H9 (cell line): Measurements from ENCODE around the gene SCP2. TPM values are rescaled to one million over a fixed set of nuclear protein-coding genes. Genes with fewer than 3 reads are reported as not detected.

Experiments
- DNase-seq: peaks from one replicate; pipeline ENCODE4 v3.0.0-alpha.2; 2017
- H2AFZ ChIP-seq: one replicate; pipeline ENCODE4 v1.6.1; 2013; ENCODE audit warnings: mild to moderate bottlenecking, low read length, control low read depth, moderate library complexity
- H2AK5ac ChIP-seq: 2 replicates; pipeline ENCODE4 v1.6.1; 2013; ENCODE audit warnings: low read length, control low read depth, mixed read lengths; ENCODE audit not compliant: insufficient read length
- H2BK120ac ChIP-seq: one replicate; pipeline ENCODE4 v1.6.1; 2013; ENCODE audit warnings: low read depth, mild to moderate bottlenecking, low read length, control low read depth, inconsistent platforms; ENCODE audit not compliant: poor library complexity, severe bottlenecking
- H2BK12ac ChIP-seq: 2 replicates; pipeline ENCODE4 v1.6.1; 2013; ENCODE audit warnings: low read length, control low read depth, mixed read lengths, low read depth; ENCODE audit not compliant: insufficient read length
- H2BK15ac ChIP-seq: 2 replicates; pipeline ENCODE4 v1.6.1; 2013; ENCODE audit warnings: low read depth, low read length, control low read depth
- H2BK20ac ChIP-seq: one replicate; pipeline ENCODE4 v1.6.1; 2013; ENCODE audit warnings: low read depth, mild to moderate bottlenecking, low read length, control low read depth, inconsistent platforms; ENCODE audit not compliant: poor library complexity, severe bottlenecking
- H2BK5ac ChIP-seq: 2 replicates; pipeline ENCODE4 v1.6.1; 2013; ENCODE audit warnings: low read length, control low read depth, mixed read lengths; ENCODE audit not compliant: insufficient read length
- H3K14ac ChIP-seq: 2 replicates; pipeline ENCODE4 v1.6.1; 2013; ENCODE audit warnings: low read length, control low read depth; ENCODE audit not compliant: insufficient read depth
- H3K18ac ChIP-seq: 2 replicates; pipeline ENCODE4 v1.6.1; 2013; ENCODE audit warnings: low read depth, mild to moderate bottlenecking, mixed read lengths, low read length, control low read depth; ENCODE audit not compliant: insufficient read length
- H3K23ac ChIP-seq: 2 replicates; pipeline ENCODE4 v1.6.1; 2013; ENCODE audit warnings: low read length, control low read depth, mixed read lengths, low read depth; ENCODE audit not compliant: insufficient read length
- H3K23me2 ChIP-seq: 2 replicates; pipeline ENCODE4 v1.6.1; 2013; ENCODE audit warnings: low read depth, mild to moderate bottlenecking, mixed read lengths, low read length, control low read depth; ENCODE audit not compliant: insufficient read length, poor library complexity, severe bottlenecking
- H3K27ac ChIP-seq: 2 replicates; pipeline ENCODE4 v1.5.1; 2013; ENCODE audit warnings: low read length, control low read depth, mixed read lengths, low read depth; ENCODE audit not compliant: insufficient read length
- H3K27me3 ChIP-seq: 2 replicates; pipeline ENCODE4 v1.6.1; 2013; ENCODE audit warnings: low read length, control low read depth, inconsistent platforms; ENCODE audit not compliant: insufficient read depth
- H3K4ac ChIP-seq: 2 replicates; pipeline ENCODE4 v1.6.1; 2013; ENCODE audit warnings: low read depth, mild to moderate bottlenecking, control low read depth, inconsistent platforms, low read length, moderate library complexity
- H3K4me1 ChIP-seq: 2 replicates; pipeline ENCODE4 v1.6.1; 2013; ENCODE audit warnings: low read length, control low read depth, inconsistent platforms; ENCODE audit not compliant: insufficient read depth
- H3K4me2 ChIP-seq: 2 replicates; pipeline ENCODE4 v1.6.1; 2013; ENCODE audit warnings: low read length, control low read depth, mixed read lengths; ENCODE audit not compliant: insufficient read length, insufficient read depth
- H3K56ac ChIP-seq: 2 replicates; pipeline ENCODE4 v1.6.1; 2013; ENCODE audit warnings: low read depth, mild to moderate bottlenecking, mixed read lengths, low read length, control low read depth; ENCODE audit not compliant: insufficient read length
- H3K79me1 ChIP-seq: 2 replicates; pipeline ENCODE4 v1.6.1; 2013; ENCODE audit warnings: low read depth, mild to moderate bottlenecking, moderate library complexity, low read length, control low read depth, inconsistent platforms; ENCODE audit not compliant: insufficient read depth, poor library complexity, severe bottlenecking
- H3K79me2 ChIP-seq: 2 replicates; pipeline ENCODE4 v1.6.1; 2013; ENCODE audit warnings: low read length, control low read depth, inconsistent platforms; ENCODE audit not compliant: insufficient read depth
- H3K9ac ChIP-seq: 2 replicates; pipeline ENCODE4 v1.6.1; 2013; ENCODE audit warnings: low read length, control low read depth, mixed read lengths; ENCODE audit not compliant: insufficient read length; ENCODE audit errors: extremely low read depth
- H3K9me3 ChIP-seq: one replicate; pipeline ENCODE4 v1.6.1; 2013; ENCODE audit warnings: low read depth, low read length, inconsistent platforms; ENCODE audit not compliant: control insufficient read depth
- H3T11ph ChIP-seq: one replicate; pipeline ENCODE4 v1.6.1; 2013; ENCODE audit warnings: mild to moderate bottlenecking, low read length, control low read depth, inconsistent platforms
- H4K20me1 ChIP-seq: one replicate; pipeline ENCODE4 v1.6.1; 2013; ENCODE audit not compliant: control insufficient read depth, insufficient read length, insufficient read depth
- H4K5ac ChIP-seq: 2 replicates; pipeline ENCODE4 v1.6.1; 2013; ENCODE audit warnings: low read depth, mild to moderate bottlenecking, mixed read lengths, low read length, control low read depth; ENCODE audit not compliant: insufficient read length
- H4K8ac ChIP-seq: replicated peaks from 2 replicates; pipeline ENCODE4 v1.6.1; 2013; ENCODE audit warnings: low read length, control low read depth, mixed read lengths, low read depth; ENCODE audit not compliant: insufficient read length
- H4K91ac ChIP-seq: 2 replicates; pipeline ENCODE4 v1.6.1; 2013; ENCODE audit warnings: low read depth, mild to moderate bottlenecking, moderate library complexity, mixed read lengths, low read length, control low read depth; ENCODE audit not compliant: insufficient read length
- H3K27ac Mint-ChIP-seq, 3 experiments: 2 replicates in 2 of 3; 3 replicates in 1 of 3; pipeline ENCODE4 v1.8.0; 2020 to 2021; ENCODE audit warnings: mixed read lengths in 3 of 3, mild to moderate bottlenecking in 1 of 3, moderate library complexity in 1 of 3
- H3K27me3 Mint-ChIP-seq: 2 replicates; pipeline ENCODE4 v1.8.0; 2021; ENCODE audit warnings: low read depth, mild to moderate bottlenecking, moderate library complexity, mixed read lengths
- H3K36me3 Mint-ChIP-seq, 3 experiments: 2 replicates in 2 of 3; 3 replicates in 1 of 3; pipeline ENCODE4 v1.8.0; 2020 to 2021; ENCODE audit warnings: low read depth in 3 of 3, mixed read lengths in 3 of 3; ENCODE audit not compliant: insufficient read depth in 1 of 3
- H3K4me1 Mint-ChIP-seq, 2 experiments: 2 replicates each; pipeline ENCODE4 v1.8.0; 2020; ENCODE audit warnings: mixed read lengths in 2 of 2
- H3K4me3 Mint-ChIP-seq, 2 experiments: 2 replicates in 1 of 2; 3 replicates in 1 of 2; pipeline ENCODE4 v1.8.0; 2020 to 2021; ENCODE audit warnings: mild to moderate bottlenecking in 2 of 2, mixed read lengths in 2 of 2, moderate library complexity in 1 of 2
- H3K9me3 Mint-ChIP-seq, 2 experiments: 2 replicates in 1 of 2; 3 replicates in 1 of 2; pipeline ENCODE4 v1.8.0; 2020; ENCODE audit warnings: mild to moderate bottlenecking in 2 of 2, mixed read lengths in 2 of 2, moderate library complexity in 1 of 2
- WGBS: extraction: QIAGEN DNeasy Blood & Tissue Kit; methylation state at CpG from one replicate; pipeline ENCODE4 v1.1.7; 2013; ENCODE audit warnings: missing lambda C conversion rate, low lambda C conversion rate, mixed read lengths; ENCODE audit not compliant: insufficient read length; ENCODE audit errors: extremely low coverage; 5-methylcytosine and 5-hydroxymethylcytosine counted together
- total RNA-seq: library from RNA; stranded (reverse); gene quantifications from 2 replicates; pipeline ENCODE4 v1.2.1, GENCODE V29; 2021
- TF ChIP-seq, protein P1 (sequence below): fragments of 200-600 bp; sonication (generic); conservative IDR thresholded peaks from 3 replicates; pipeline ENCODE4 v1.8.0; 2021; ENCODE audit warnings: antibody characterized with exemption, mild to moderate bottlenecking

Gene SCP2
- total RNA-seq, 1 experiment from 2014 or later, result 48.8 TPM

DNA sequence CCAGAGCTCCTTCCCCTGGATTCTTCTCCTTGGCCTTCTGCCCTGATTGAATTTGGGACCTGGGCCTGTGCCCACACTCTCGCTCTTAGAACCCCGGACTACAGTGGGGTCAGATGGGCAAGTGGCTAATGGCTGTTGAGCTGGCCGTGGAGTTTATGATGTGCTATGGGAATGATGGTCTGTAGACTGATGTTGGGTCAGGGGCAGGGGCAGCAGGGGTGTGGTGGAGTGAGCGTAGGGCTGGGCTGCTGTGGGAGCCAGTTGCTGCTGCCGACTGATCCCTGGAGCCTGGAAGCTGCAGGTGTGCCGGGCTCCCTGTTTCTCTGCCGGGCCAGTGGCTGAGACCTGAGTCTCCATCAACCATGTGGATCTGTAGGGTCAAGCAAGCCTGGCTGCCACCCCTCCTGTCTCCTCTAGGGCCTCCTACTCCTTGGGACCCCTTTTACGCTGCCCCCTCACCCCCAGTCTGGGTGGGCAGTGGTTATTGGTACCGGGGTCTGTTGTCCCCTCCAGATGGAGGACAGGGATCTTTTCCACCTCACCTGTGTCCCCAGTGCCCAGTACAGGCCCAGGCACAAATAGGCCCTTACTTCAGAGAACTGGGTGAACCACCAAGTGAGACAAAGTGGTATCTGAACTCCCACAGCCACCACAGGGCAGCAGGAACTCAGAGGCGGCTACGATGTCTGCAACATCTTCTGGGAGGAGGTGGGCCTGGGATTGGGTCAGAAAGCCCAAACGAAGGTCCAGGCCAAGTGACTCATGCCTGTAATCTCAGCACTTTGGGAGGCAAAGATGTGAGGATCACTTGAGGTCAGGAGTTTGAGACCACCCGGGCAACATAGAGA, 140.0 kb downstream of the SCP2 start:
- no CpG with 5 or more reads among the region's 13 CpGs for WGBS
- Histone ChIP-seq H2BK5ac (no peak overlapping the region), H4K8ac (no peak overlapping the region), H3K4ac (no peak overlapping the region), H3K79me2 (no peaks in the 10 kb centered on the region), H3K27ac (no peak overlapping the region), H2AFZ (no peak overlapping the region), H3K18ac (no peak overlapping the region), H3K4me2 (no peak overlapping the region), H4K5ac (no peak overlapping the region), H3K14ac (no peak overlapping the region), H3K23ac (no peak overlapping the region), H2AK5ac (no peak overlapping the region), H3K4me1 (no peaks in the 10 kb centered on the region), H3K9me3 (no peaks in the 10 kb centered on the region), H4K91ac (no peak overlapping the region), H3K9ac (no peak overlapping the region), H2BK12ac (no peak overlapping the region), H3K23me2 (peaks cover 9% of the 10 kb centered on the region), H3T11ph (no peak overlapping the region), H3K27me3 (peaks cover 16% of the 10 kb centered on the region; the same call in 1 of the 2 replicates), H2BK15ac (no peak overlapping the region), H3K79me1 (no peaks in the 10 kb centered on the region), H3K56ac (no peak overlapping the region), H2BK120ac (no peak overlapping the region), H4K20me1 (no peaks in the 10 kb centered on the region), H2BK20ac (no peak overlapping the region)
- H3K9me3 Mint-ChIP-seq, result no peaks in the 10 kb centered on the region
- H3K36me3 Mint-ChIP-seq, result no peaks in the 10 kb centered on the region
- H3K4me3 Mint-ChIP-seq, result no peak overlapping the region
- peaks cover 6 to 11% of the 10 kb centered on the region in 2 experiments for H3K4me1 Mint-ChIP-seq
- DNase-seq, result no peak
- peaks cover 39% of the 10 kb centered on the region for H3K27me3 Mint-ChIP-seq
- H3K27ac Mint-ChIP-seq, result no peak overlapping the region
- TF ChIP-seq, protein P1, sequence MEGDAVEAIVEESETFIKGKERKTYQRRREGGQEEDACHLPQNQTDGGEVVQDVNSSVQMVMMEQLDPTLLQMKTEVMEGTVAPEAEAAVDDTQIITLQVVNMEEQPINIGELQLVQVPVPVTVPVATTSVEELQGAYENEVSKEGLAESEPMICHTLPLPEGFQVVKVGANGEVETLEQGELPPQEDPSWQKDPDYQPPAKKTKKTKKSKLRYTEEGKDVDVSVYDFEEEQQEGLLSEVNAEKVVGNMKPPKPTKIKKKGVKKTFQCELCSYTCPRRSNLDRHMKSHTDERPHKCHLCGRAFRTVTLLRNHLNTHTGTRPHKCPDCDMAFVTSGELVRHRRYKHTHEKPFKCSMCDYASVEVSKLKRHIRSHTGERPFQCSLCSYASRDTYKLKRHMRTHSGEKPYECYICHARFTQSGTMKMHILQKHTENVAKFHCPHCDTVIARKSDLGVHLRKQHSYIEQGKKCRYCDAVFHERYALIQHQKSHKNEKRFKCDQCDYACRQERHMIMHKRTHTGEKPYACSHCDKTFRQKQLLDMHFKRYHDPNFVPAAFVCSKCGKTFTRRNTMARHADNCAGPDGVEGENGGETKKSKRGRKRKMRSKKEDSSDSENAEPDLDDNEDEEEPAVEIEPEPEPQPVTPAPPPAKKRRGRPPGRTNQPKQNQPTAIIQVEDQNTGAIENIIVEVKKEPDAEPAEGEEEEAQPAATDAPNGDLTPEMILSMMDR, result no peak
